Activated CD4-positive, alpha-beta memory T cell treated with anti-CD3 and anti-CD28 coated beads for 36 hours (primary cell): Measurements from ENCODE around the gene C5AR2. TPM values are rescaled to one million over a fixed set of nuclear protein-coding genes. Genes with fewer than 3 reads are reported as not detected.

Source experiments
- total RNA-seq, 2 experiments: library from RNA; stranded (reverse); gene quantifications; one replicate each; pipeline ENCODE4 v1.2.3, GENCODE V29; 2021

The C5AR2 gene
- total RNA-seq, 2 experiments from 2014 or later = 0.05 to 0.07 TPM

Other genes starting within 250 kb of the C5AR2 start
- gene ZC3H4, start 218.4 kb upstream of the C5AR2 start, total RNA-seq = 10 to 100 TPM; 77.1 to 78.6 TPM
- 100 to 1,000 TPM; 154 to 157 TPM for gene SAE1, start 201.3 kb upstream of the C5AR2 start, total RNA-seq
- 10 to 100 TPM; 13.8 to 14.6 TPM for gene BBC3, start 101.0 kb upstream of the C5AR2 start, total RNA-seq
- gene CCDC9, start 75.7 kb upstream of the C5AR2 start, total RNA-seq = 10 to 100 TPM; 32.7 to 39.1 TPM
- gene INAFM1, start 57.3 kb upstream of the C5AR2 start, total RNA-seq = 10 to 100 TPM; 12.4 to 13.7 TPM
- under 1 TPM in 1 of 2 experiments, not detected in 1; 0.48 TPM for gene C5AR1, start 22.3 kb upstream of the C5AR2 start, total RNA-seq
- 10 to 100 TPM; 12.7 to 15.7 TPM for gene DHX34, start 17.1 kb downstream of the C5AR2 start, total RNA-seq
- gene MEIS3, start 87.4 kb downstream of the C5AR2 start, total RNA-seq = under 1 TPM; 0.26 to 0.63 TPM
- gene SLC8A2, start 139.7 kb downstream of the C5AR2 start, total RNA-seq = under 1 TPM in 1 of 2 experiments, not detected in 1; 0.14 TPM
- 1 to 10 TPM; 7.0 to 9.2 TPM for gene KPTN, start 152.0 kb downstream of the C5AR2 start, total RNA-seq
- 10 to 100 TPM; 67.3 to 70.4 TPM for gene NAPA, start 182.9 kb downstream of the C5AR2 start, total RNA-seq
- under 1 TPM; 0.07 to 0.31 TPM for gene ZNF541, start 241.0 kb downstream of the C5AR2 start, total RNA-seq